Immature natural killer cell (primary cell): ENCODE results near the gene ADCY2. TPM values are rescaled to one million over a fixed set of nuclear protein-coding genes. Genes with fewer than 3 reads are reported as not detected.

Source experiments
- DNase-seq, 3 donors: peaks; one replicate each; pipeline ENCODE4 v3.0.0; 2022; ENCODE audit warnings: mixed read lengths in 1 of 3
- H3K27ac Mint-ChIP-seq, 6 donors: one replicate each; pipeline ENCODE4 v1.8.0; 2020; ENCODE audit warnings: mixed read lengths in 6 of 6, mild to moderate bottlenecking in 5 of 6, inconsistent platforms in 4 of 6, moderate library complexity in 3 of 6
- H3K27me3 Mint-ChIP-seq, 3 donors: one replicate each; pipeline ENCODE4 v1.8.0; 2020 to 2021; ENCODE audit warnings: low read depth in 3 of 3, mild to moderate bottlenecking in 3 of 3, mixed read lengths in 3 of 3, moderate library complexity in 3 of 3, inconsistent platforms in 1 of 3
- H3K36me3 Mint-ChIP-seq, 3 donors: one replicate each; pipeline ENCODE4 v1.8.0; 2020; ENCODE audit warnings: mixed read lengths in 3 of 3, inconsistent platforms in 2 of 3, mild to moderate bottlenecking in 2 of 3
- H3K4me1 Mint-ChIP-seq, 2 donors: one replicate each; pipeline ENCODE4 v1.8.0; 2020; ENCODE audit warnings: inconsistent platforms in 2 of 2, mild to moderate bottlenecking in 2 of 2, mixed read lengths in 2 of 2, moderate library complexity in 1 of 2
- H3K4me3 Mint-ChIP-seq, 5 donors: one replicate each; pipeline ENCODE4 v1.8.0; 2020; ENCODE audit warnings: mild to moderate bottlenecking in 5 of 5, mixed read lengths in 5 of 5, inconsistent platforms in 3 of 5, moderate library complexity in 3 of 5
- H3K9me3 Mint-ChIP-seq, 6 donors: one replicate each; pipeline ENCODE4 v1.8.0; 2020; ENCODE audit warnings: mild to moderate bottlenecking in 6 of 6, mixed read lengths in 6 of 6, inconsistent platforms in 4 of 6, moderate library complexity in 3 of 6
- polyA plus RNA-seq, 3 donors: library from polyadenylated mRNA; unstranded; fragments of 300-500 nt; fragmentation: Illumina TruSeq; gene quantifications; one replicate each; pipeline ENCODE4 v1.2.3, GENCODE V29; 2021

Gene ADCY2
- polyA plus RNA-seq, result not detected

GRCh38 chr5:7395947-7396712, at the start of gene ADCY2:
TSS of gene ADCY2 (plus strand) at chr5:7396138. CDS start at chr5:7396297, 159 bp downstream.
- Mint-ChIP-seq H3K4me1 (no peaks in the 10 kb centered on the region), H3K9me3 (peaks cover 0 to 24% (median 8%) of the 10 kb centered on the region in 6 donors), H3K36me3 (peaks cover 0 to 5% (median 4%) of the 10 kb centered on the region in 3 donors), H3K27ac (no peak within 1 kb of the TSS), H3K27me3 (peaks cover 5 to 9% (median 7%) of the 10 kb centered on the region in 3 donors), H3K4me3 (peak within 1 kb of the TSS in 2 of 5 donors; percentile 14 to 59)
- no peak for DNase-seq

GRCh38 chr5:7347377-7347776, 48.6 kb upstream of the ADCY2 start:
- H3K4me1 Mint-ChIP-seq, result no peaks in the 10 kb centered on the region
- no peak for DNase-seq
- no peaks in the 10 kb centered on the region for H3K36me3 Mint-ChIP-seq
- peaks cover 0 to 2% (median 0%) of the 10 kb centered on the region in 3 donors for H3K27me3 Mint-ChIP-seq
- no peak overlapping the region for H3K4me3 Mint-ChIP-seq
- H3K27ac Mint-ChIP-seq, result no peak overlapping the region
- H3K9me3 Mint-ChIP-seq, result peaks cover 3 to 30% (median 10%) of the 10 kb centered on the region in 6 donors

GRCh38 chr5:7348168-7348854, 47.6 kb upstream of the ADCY2 start:
- no peak overlapping the region for H3K27ac Mint-ChIP-seq
- H3K4me3 Mint-ChIP-seq, result no peak overlapping the region
- H3K9me3 Mint-ChIP-seq, result peaks cover 2 to 28% (median 9%) of the 10 kb centered on the region in 6 donors
- H3K27me3 Mint-ChIP-seq, result peaks cover 0 to 2% (median 0%) of the 10 kb centered on the region in 3 donors
- no peak for DNase-seq
- no peaks in the 10 kb centered on the region for H3K4me1 Mint-ChIP-seq
- H3K36me3 Mint-ChIP-seq, result no peaks in the 10 kb centered on the region

- Mint-ChIP-seq H3K9me3 (peaks cover 0 to 17% (median 8%) of the 10 kb centered on the region in 6 donors), H3K27me3 (peaks cover 0 to 2% (median 1%) of the 10 kb centered on the region in 3 donors), H3K4me3 (no peak overlapping the region), H3K27ac (no peak overlapping the region), H3K36me3 (no peaks in the 10 kb centered on the region), H3K4me1 (no peaks in the 10 kb centered on the region)
- DNase-seq, result no peak
Observed at GRCh38 chr5:7361593-7361992, 34.3 kb upstream of the ADCY2 start.

GRCh38 chr5:7363067-7363677, 32.8 kb upstream of the ADCY2 start:
- H3K9me3 Mint-ChIP-seq, result peaks cover 0 to 23% (median 7%) of the 10 kb centered on the region in 6 donors
- no peaks in the 10 kb centered on the region for H3K4me1 Mint-ChIP-seq
- no peaks in the 10 kb centered on the region for H3K36me3 Mint-ChIP-seq
- H3K27me3 Mint-ChIP-seq, result peaks cover 0 to 2% (median 1%) of the 10 kb centered on the region in 3 donors
- no peak overlapping the region for H3K4me3 Mint-ChIP-seq
- DNase-seq, result no peak
- no peak overlapping the region for H3K27ac Mint-ChIP-seq

GRCh38 chr5:7364226-7364875, 31.6 kb upstream of the ADCY2 start:
- no peak overlapping the region for H3K27ac Mint-ChIP-seq
- H3K36me3 Mint-ChIP-seq, result no peaks in the 10 kb centered on the region
- DNase-seq, result no peak
- peaks cover 0 to 1% (median 0%) of the 10 kb centered on the region in 3 donors for H3K27me3 Mint-ChIP-seq
- H3K9me3 Mint-ChIP-seq, result peaks cover 0 to 28% (median 4%) of the 10 kb centered on the region in 6 donors
- no peaks in the 10 kb centered on the region for H3K4me1 Mint-ChIP-seq
- H3K4me3 Mint-ChIP-seq, result no peak overlapping the region

- Mint-ChIP-seq H3K4me3 (no peak overlapping the region), H3K4me1 (no peaks in the 10 kb centered on the region)
Observed at GRCh38 chr5:7367780-7368179, 28.2 kb upstream of the ADCY2 start.

GRCh38 chr5:7372399-7372798, 23.5 kb upstream of the ADCY2 start:
- H3K4me1 Mint-ChIP-seq, result no peaks in the 10 kb centered on the region
- H3K27me3 Mint-ChIP-seq, result peaks cover 0 to 6% (median 2%) of the 10 kb centered on the region in 3 donors
- DNase-seq, result no peak
- no peak overlapping the region for H3K27ac Mint-ChIP-seq
- no peak overlapping the region for H3K4me3 Mint-ChIP-seq
- peaks cover 3 to 35% (median 14%) of the 10 kb centered on the region in 6 donors for H3K9me3 Mint-ChIP-seq
- H3K36me3 Mint-ChIP-seq, result no peaks in the 10 kb centered on the region

More at GRCh38 chr5:7367780-7368179, 28.2 kb upstream of the ADCY2 start:
- Mint-ChIP-seq H3K36me3 (no peaks in the 10 kb centered on the region), H3K27ac (no peak overlapping the region), H3K27me3 (peaks cover 0 to 7% (median 0%) of the 10 kb centered on the region in 3 donors), H3K9me3 (peaks cover 0 to 33% (median 8%) of the 10 kb centered on the region in 6 donors)
- no peak for DNase-seq

GRCh38 chr5:7374186-7374585, 21.8 kb upstream of the ADCY2 start:
- Mint-ChIP-seq H3K36me3 (no peaks in the 10 kb centered on the region), H3K27ac (no peak overlapping the region), H3K4me3 (no peak overlapping the region), H3K4me1 (no peaks in the 10 kb centered on the region), H3K9me3 (peaks cover 3 to 25% (median 12%) of the 10 kb centered on the region in 6 donors), H3K27me3 (peaks cover 0 to 6% (median 2%) of the 10 kb centered on the region in 3 donors)
- no peak for DNase-seq

GRCh38 chr5:7375457-7375856, 20.5 kb upstream of the ADCY2 start:
- H3K27me3 Mint-ChIP-seq, result peaks cover 0 to 5% (median 2%) of the 10 kb centered on the region in 3 donors
- no peaks in the 10 kb centered on the region for H3K36me3 Mint-ChIP-seq
- H3K9me3 Mint-ChIP-seq, result peaks cover 3 to 25% (median 9%) of the 10 kb centered on the region in 6 donors
- no peak overlapping the region for H3K4me3 Mint-ChIP-seq
- H3K4me1 Mint-ChIP-seq, result no peaks in the 10 kb centered on the region
- no peak overlapping the region for H3K27ac Mint-ChIP-seq
- no peak for DNase-seq

GRCh38 chr5:7376871-7377270, 19.1 kb upstream of the ADCY2 start:
- Mint-ChIP-seq H3K27ac (no peak overlapping the region), H3K4me1 (no peaks in the 10 kb centered on the region), H3K27me3 (peaks cover 0 to 3% (median 2%) of the 10 kb centered on the region in 3 donors), H3K36me3 (no peaks in the 10 kb centered on the region), H3K9me3 (peaks cover 3 to 25% (median 6%) of the 10 kb centered on the region in 6 donors), H3K4me3 (no peak overlapping the region)
- DNase-seq, result no peak

GRCh38 chr5:7377761-7378160, 18.2 kb upstream of the ADCY2 start:
- H3K4me1 Mint-ChIP-seq, result no peaks in the 10 kb centered on the region
- no peak for DNase-seq
- no peaks in the 10 kb centered on the region for H3K36me3 Mint-ChIP-seq
- H3K27me3 Mint-ChIP-seq, result peaks cover 0 to 3% (median 2%) of the 10 kb centered on the region in 3 donors
- H3K4me3 Mint-ChIP-seq, result no peak overlapping the region
- peaks cover 3 to 20% (median 6%) of the 10 kb centered on the region in 6 donors for H3K9me3 Mint-ChIP-seq
- H3K27ac Mint-ChIP-seq, result no peak overlapping the region

- H3K4me1 Mint-ChIP-seq, result no peaks in the 10 kb centered on the region
- no peak for DNase-seq
- peaks cover 0 to 3% (median 0%) of the 10 kb centered on the region in 6 donors for H3K9me3 Mint-ChIP-seq
- H3K27ac Mint-ChIP-seq, result no peak overlapping the region
- no peaks in the 10 kb centered on the region for H3K36me3 Mint-ChIP-seq
- no peak overlapping the region for H3K4me3 Mint-ChIP-seq
- peaks cover 0 to 3% (median 0%) of the 10 kb centered on the region in 3 donors for H3K27me3 Mint-ChIP-seq
Observed at GRCh38 chr5:7382588-7382987, 13.3 kb upstream of the ADCY2 start.
